ENCODE results near the gene EMC8. TPM values are rescaled to one million over a fixed set of nuclear protein-coding genes. Genes with fewer than 3 reads are reported as not detected.

EMC8 gene
- total and polyA plus RNA-seq, 10 of the 15 experiments (the other 5 are each of a cell fraction or from before 2014, with no cell fraction given): 7.8 to 62.0 (median 33.5) TPM

DNA sequence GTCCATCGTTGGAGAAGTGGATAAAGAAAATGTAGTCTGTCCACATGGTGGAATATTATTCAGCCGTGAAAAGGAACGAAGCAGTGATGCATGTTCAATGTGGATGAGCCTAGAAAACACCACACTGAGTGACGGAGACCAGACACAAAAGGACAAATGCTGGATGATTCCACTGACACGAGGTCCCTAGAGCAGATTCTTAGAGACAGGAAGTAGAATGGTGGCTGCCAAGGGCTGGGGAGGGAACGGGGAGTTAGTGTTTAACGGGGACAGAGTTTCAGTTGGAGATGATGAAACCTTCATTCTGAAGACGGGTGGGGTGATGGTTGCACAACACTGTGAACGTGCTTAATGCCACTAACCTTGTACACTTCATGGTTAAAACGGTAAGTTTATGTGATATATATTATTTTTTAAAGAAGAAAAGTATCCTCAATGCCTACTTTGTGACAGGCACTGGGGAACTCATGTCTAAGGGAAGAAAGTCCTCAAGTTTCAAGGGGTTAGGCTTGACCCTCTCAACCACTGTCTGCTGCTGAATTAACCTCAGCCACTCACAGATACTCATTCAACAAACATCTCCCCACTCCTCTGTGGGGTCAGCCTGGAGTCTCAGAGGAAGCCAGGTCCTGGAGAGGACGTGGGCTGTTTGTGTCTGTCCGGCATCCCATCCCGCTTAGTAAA, 66.0 kb downstream of the EMC8 start:
- no peaks in the 10 kb centered on the region for H3K36me3 ChIP-seq (ENCODE audit: control insufficient read depth in 2 of 2, insufficient read depth in 2 of 2, low read length in 1 of 2)
- DNase-seq (ENCODE audit: low read depth, low spot score) (no peak), ATAC-seq (no peak), FAIRE-seq (peak; percentile 35)
- H3K4me1 ChIP-seq (ENCODE audit: control insufficient read depth, insufficient read depth, low read length): peaks cover 15% of the 10 kb centered on the region
- no peak overlapping the region for H3K27ac ChIP-seq (ENCODE audit: control insufficient read depth, insufficient read depth)
- RAD21 ChIA-PET (ENCODE audit: unreplicated experiment): no interaction called here
- no TSS peak for BruUV-seq (replicated peaks)
- POLR2A ChIA-PET: no interaction called here
- H4K20me1 ChIP-seq (ENCODE audit: control insufficient read depth, insufficient read depth): no peaks in the 10 kb centered on the region; the same call in 1 of the 2 replicates
- H3K9ac ChIP-seq (ENCODE audit: control insufficient read depth, insufficient read depth, low read length): no peak overlapping the region
- SMC1A ChIA-PET (ENCODE audit: uncharacterized antibody, unreplicated experiment): no interaction called here
- 87% methylated on average over 13 of the region's 13 CpGs for WGBS (ENCODE audit: insufficient coverage, insufficient replicate concordance, low lambda C conversion rate, missing lambda C conversion rate)
- H2AFZ ChIP-seq (ENCODE audit: control insufficient read depth, low read depth, low read length): no peak overlapping the region
- intact Hi-C loops (cut with micrococcal nuclease; ENCODE audit: unreplicated experiment) (no loop called here), in situ Hi-C loops (cut with MboI) (no loop called here)
- CTCF ChIA-PET: no interaction called here
- TF ChIP-seq IKZF1 (conservative IDR thresholded peaks at IDR 0.05): no peak
- no peak overlapping the region for H3K4me2 ChIP-seq (ENCODE audit: control insufficient read depth, insufficient read depth)
- H3K79me2 ChIP-seq (ENCODE audit: control insufficient read depth, insufficient read depth, low read length): no peaks in the 10 kb centered on the region
- H3K4me3 ChIP-seq: no peak overlapping the region
- H3K9me3 ChIP-seq (replicated peaks; ENCODE audit: control insufficient read depth, insufficient read depth, low read length): no peaks in the 10 kb centered on the region; the same call in 2 of the 3 replicates
- no peaks in the 10 kb centered on the region for H3K27me3 ChIP-seq (replicated peaks in 1 of 2; ENCODE audit: control insufficient read depth in 2 of 2, insufficient read depth in 2 of 2, low read length in 1 of 2)

DNA sequence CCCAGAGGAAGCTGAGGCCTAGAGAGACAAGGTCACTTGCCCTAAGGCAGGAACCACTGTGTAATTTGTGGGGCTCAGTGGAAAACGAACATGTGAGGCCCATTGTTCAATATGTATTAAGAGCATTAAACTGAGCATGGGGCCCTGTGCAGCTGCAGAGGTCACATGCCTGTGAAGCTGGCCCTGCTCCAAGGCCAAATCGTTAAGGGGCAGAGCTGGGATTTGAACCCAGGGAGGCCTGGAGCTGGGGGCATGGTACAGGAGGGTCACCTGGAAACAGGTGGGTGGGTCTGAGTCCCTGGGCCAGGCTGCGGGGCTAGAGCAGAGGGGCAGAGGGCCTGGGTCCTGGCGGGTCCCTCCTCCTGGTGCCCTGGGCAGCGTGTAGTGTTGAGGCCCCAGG, 68.2 kb downstream of the EMC8 start:
- no peak overlapping the region for H3K27ac ChIP-seq (ENCODE audit: control insufficient read depth, insufficient read depth)
- no peaks in the 10 kb centered on the region; a peak in 2 of 4 replicates for H3K27me3 ChIP-seq (replicated peaks in 1 of 2; ENCODE audit: control insufficient read depth in 2 of 2, insufficient read depth in 2 of 2, low read length in 1 of 2)
- POLR2A ChIA-PET: no interaction called here
- ATAC-seq: no peak
- no peak for DNase-seq (ENCODE audit: low read depth, low spot score)
- no peak for FAIRE-seq
- H2AFZ ChIP-seq (ENCODE audit: control insufficient read depth, low read depth, low read length): no peak overlapping the region
- BruUV-seq (replicated peaks): no TSS peak
- in situ Hi-C loops (cut with MboI) (no loop called here), intact Hi-C loops (cut with micrococcal nuclease; ENCODE audit: unreplicated experiment) (no loop called here)
- SMC1A ChIA-PET (ENCODE audit: uncharacterized antibody, unreplicated experiment): no interaction called here
- H3K36me3 ChIP-seq (ENCODE audit: control insufficient read depth in 2 of 2, insufficient read depth in 2 of 2, low read length in 1 of 2): no peaks in the 10 kb centered on the region
- no peak overlapping the region for H3K4me3 ChIP-seq
- H3K4me1 ChIP-seq (ENCODE audit: control insufficient read depth, insufficient read depth, low read length): peaks cover 13% of the 10 kb centered on the region
- 62% methylated on average over 5 of the region's 5 CpGs for WGBS (ENCODE audit: insufficient coverage, insufficient replicate concordance, low lambda C conversion rate, missing lambda C conversion rate)
- H3K79me2 ChIP-seq (ENCODE audit: control insufficient read depth, insufficient read depth, low read length): no peaks in the 10 kb centered on the region
- CTCF ChIA-PET: interaction anchor here (0.8 kb wide), 1 partner anchor 11 kb away, joined by 3 read pairs; no protein-coding TSS in a partner anchor
- no peaks in the 10 kb centered on the region; the same call in 1 of the 2 replicates for H4K20me1 ChIP-seq (ENCODE audit: control insufficient read depth, insufficient read depth)
- TF ChIP-seq FOS (IDR thresholded peaks at IDR 0.05; ENCODE audit: borderline replicate concordance, extremely low read depth, insufficient read length): no peak
- TF ChIP-seq ZNF384 (IDR thresholded peaks at IDR 0.05; ENCODE audit: borderline replicate concordance, low read depth, low read length): no peak
- no peak for TF ChIP-seq STAT1 (conservative IDR thresholded peaks at IDR 0.05)
- no peak for TF ChIP-seq ASH2L (IDR thresholded peaks at IDR 0.05; ENCODE audit: borderline replicate concordance, low read depth)
- TF ChIP-seq PAX5 (IDR thresholded peaks at IDR 0.05; ENCODE audit: borderline replicate concordance, low read depth, low read length): no peak
- TF ChIP-seq STAT3 (IDR thresholded peaks at IDR 0.05; ENCODE audit: low read depth, low read length): no peak
- TF ChIP-seq, protein P1, sequence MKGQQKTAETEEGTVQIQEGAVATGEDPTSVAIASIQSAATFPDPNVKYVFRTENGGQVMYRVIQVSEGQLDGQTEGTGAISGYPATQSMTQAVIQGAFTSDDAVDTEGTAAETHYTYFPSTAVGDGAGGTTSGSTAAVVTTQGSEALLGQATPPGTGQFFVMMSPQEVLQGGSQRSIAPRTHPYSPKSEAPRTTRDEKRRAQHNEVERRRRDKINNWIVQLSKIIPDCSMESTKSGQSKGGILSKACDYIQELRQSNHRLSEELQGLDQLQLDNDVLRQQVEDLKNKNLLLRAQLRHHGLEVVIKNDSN (IDR thresholded peaks at IDR 0.05; ENCODE audit: borderline replicate concordance, extremely low read length, insufficient read depth, low read depth, low read length): no peak
- no peak for TF ChIP-seq MEF2A (IDR thresholded peaks at IDR 0.05; ENCODE audit: insufficient read depth, low read depth, low read length)
- TF ChIP-seq, protein P2, sequence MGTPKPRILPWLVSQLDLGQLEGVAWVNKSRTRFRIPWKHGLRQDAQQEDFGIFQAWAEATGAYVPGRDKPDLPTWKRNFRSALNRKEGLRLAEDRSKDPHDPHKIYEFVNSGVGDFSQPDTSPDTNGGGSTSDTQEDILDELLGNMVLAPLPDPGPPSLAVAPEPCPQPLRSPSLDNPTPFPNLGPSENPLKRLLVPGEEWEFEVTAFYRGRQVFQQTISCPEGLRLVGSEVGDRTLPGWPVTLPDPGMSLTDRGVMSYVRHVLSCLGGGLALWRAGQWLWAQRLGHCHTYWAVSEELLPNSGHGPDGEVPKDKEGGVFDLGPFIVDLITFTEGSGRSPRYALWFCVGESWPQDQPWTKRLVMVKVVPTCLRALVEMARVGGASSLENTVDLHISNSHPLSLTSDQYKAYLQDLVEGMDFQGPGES (IDR thresholded peaks at IDR 0.05): no peak
- TF ChIP-seq, protein P3, sequence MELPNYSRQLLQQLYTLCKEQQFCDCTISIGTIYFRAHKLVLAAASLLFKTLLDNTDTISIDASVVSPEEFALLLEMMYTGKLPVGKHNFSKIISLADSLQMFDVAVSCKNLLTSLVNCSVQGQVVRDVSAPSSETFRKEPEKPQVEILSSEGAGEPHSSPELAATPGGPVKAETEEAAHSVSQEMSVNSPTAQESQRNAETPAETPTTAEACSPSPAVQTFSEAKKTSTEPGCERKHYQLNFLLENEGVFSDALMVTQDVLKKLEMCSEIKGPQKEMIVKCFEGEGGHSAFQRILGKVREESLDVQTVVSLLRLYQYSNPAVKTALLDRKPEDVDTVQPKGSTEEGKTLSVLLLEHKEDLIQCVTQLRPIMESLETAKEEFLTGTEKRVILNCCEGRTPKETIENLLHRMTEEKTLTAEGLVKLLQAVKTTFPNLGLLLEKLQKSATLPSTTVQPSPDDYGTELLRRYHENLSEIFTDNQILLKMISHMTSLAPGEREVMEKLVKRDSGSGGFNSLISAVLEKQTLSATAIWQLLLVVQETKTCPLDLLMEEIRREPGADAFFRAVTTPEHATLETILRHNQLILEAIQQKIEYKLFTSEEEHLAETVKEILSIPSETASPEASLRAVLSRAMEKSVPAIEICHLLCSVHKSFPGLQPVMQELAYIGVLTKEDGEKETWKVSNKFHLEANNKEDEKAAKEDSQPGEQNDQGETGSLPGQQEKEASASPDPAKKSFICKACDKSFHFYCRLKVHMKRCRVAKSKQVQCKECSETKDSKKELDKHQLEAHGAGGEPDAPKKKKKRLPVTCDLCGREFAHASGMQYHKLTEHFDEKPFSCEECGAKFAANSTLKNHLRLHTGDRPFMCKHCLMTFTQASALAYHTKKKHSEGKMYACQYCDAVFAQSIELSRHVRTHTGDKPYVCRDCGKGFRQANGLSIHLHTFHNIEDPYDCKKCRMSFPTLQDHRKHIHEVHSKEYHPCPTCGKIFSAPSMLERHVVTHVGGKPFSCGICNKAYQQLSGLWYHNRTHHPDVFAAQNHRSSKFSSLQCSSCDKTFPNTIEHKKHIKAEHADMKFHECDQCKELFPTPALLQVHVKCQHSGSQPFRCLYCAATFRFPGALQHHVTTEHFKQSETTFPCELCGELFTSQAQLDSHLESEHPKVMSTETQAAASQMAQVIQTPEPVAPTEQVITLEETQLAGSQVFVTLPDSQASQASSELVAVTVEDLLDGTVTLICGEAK (IDR thresholded peaks at IDR 0.05; ENCODE audit: borderline replicate concordance): no peak
- no peak overlapping the region for H3K4me2 ChIP-seq (ENCODE audit: control insufficient read depth, insufficient read depth)
- no peaks in the 10 kb centered on the region; the same call in 2 of the 3 replicates for H3K9me3 ChIP-seq (replicated peaks; ENCODE audit: control insufficient read depth, insufficient read depth, low read length)
- RAD21 ChIA-PET (ENCODE audit: unreplicated experiment): no interaction called here
- no peak overlapping the region for H3K9ac ChIP-seq (ENCODE audit: control insufficient read depth, insufficient read depth, low read length)

Measured in GM12878 (cell line).